ENCODE measurements around the gene TENM3.

- TF ChIP-seq CTCF (conservative IDR thresholded peaks at IDR 0.05; ENCODE audit: low read depth, low read length): no peak
- TF ChIP-seq EZH2 (IDR thresholded peaks at IDR 0.05; ENCODE audit: low read length, unreplicated experiment): no peak
These were observed 400.8 kb downstream of the TENM3 start for GRCh38 chr4:182643801-182644682.
